ENCODE data around the gene CFAP61. TPM values are rescaled to one million over a fixed set of nuclear protein-coding genes. Genes with fewer than 3 reads are reported as not detected.
A peak's percentile ranks its signal among the peaks of the same experiment; 100 is the strongest.
"Not testable (repeated sequence)": the region's sequence is repeated elsewhere in the genome, so short reads cannot be mapped to it uniquely, and the experiment has no call there.

The CFAP61 gene
- total and polyA plus RNA-seq, 2 experiments from 2014 or later, result 1.0 TPM; not detected in 1

- Histone ChIP-seq H3K79me2 (no peaks in the 10 kb centered on the region), H3K4me2 (no peak overlapping the region), H3K4me3 (no peak overlapping the region), H3K27me3 (no peaks in the 10 kb centered on the region), H3K36me3 (replicated peaks; ENCODE audit: insufficient read depth, low read depth) (no peaks in the 10 kb centered on the region), H2AFZ (no peak overlapping the region), H4K20me1 (ENCODE audit: insufficient read depth, poor library complexity, severe bottlenecking) (no peaks in the 10 kb centered on the region), H3K27ac (no peak overlapping the region), H3K9me2 (replicated peaks; ENCODE audit: insufficient read depth) (no peaks in the 10 kb centered on the region), H3K4me1 (ENCODE audit: insufficient read depth) (no peaks in the 10 kb centered on the region), H3K9me3 (ENCODE audit: low read depth) (no peaks in the 10 kb centered on the region)
- 46% methylated on average over 11 of the region's 11 CpGs for WGBS (ENCODE audit: low lambda C conversion rate, missing lambda C conversion rate)
- DNase-seq (ENCODE audit: low spot score), result peak; percentile 70
- no peak for TF ChIP-seq EZH2 (IDR thresholded peaks at IDR 0.05; ENCODE audit: borderline replicate concordance)
- peak; percentile 64 for TF ChIP-seq CTCF (IDR thresholded peaks at IDR 0.05; ENCODE audit: poor library complexity)
These were observed 185.0 kb downstream of the CFAP61 start for GRCh38 chr20:20237093-20237959.

GRCh38 chr20:20241976-20242375 is 189.6 kb downstream of the CFAP61 start:
- Histone ChIP-seq H3K79me2 (no peaks in the 10 kb centered on the region), H3K4me1 (ENCODE audit: insufficient read depth) (no peaks in the 10 kb centered on the region), H3K9me2 (replicated peaks; ENCODE audit: insufficient read depth) (no peaks in the 10 kb centered on the region), H3K4me3 (no peak overlapping the region), H3K27ac (no peak overlapping the region), H4K20me1 (ENCODE audit: insufficient read depth, poor library complexity, severe bottlenecking) (no peaks in the 10 kb centered on the region), H3K4me2 (no peak overlapping the region), H3K9me3 (ENCODE audit: low read depth) (no peaks in the 10 kb centered on the region), H3K36me3 (replicated peaks; ENCODE audit: insufficient read depth, low read depth) (no peaks in the 10 kb centered on the region), H2AFZ (no peak overlapping the region), H3K27me3 (no peaks in the 10 kb centered on the region)
- 58% methylated on average over 1 of the region's 1 CpG for WGBS (ENCODE audit: low lambda C conversion rate, missing lambda C conversion rate)
- TF ChIP-seq EZH2 (IDR thresholded peaks at IDR 0.05; ENCODE audit: borderline replicate concordance) (no peak), EZH2phosphoT487 (IDR thresholded peaks at IDR 0.05; ENCODE audit: low read depth, severe bottlenecking, unreplicated experiment) (no peak)
- DNase-seq (ENCODE audit: low spot score), result no peak

- not testable (repeated sequence) for H3K9me3 ChIP-seq (ENCODE audit: low read depth); H3K4me3 ChIP-seq; H2AFZ ChIP-seq; H3K4me1 ChIP-seq (ENCODE audit: insufficient read depth); H3K27me3 ChIP-seq; H3K79me2 ChIP-seq; H3K4me2 ChIP-seq; H4K20me1 ChIP-seq (ENCODE audit: insufficient read depth, poor library complexity, severe bottlenecking); H3K36me3 ChIP-seq (replicated peaks; ENCODE audit: insufficient read depth, low read depth); H3K27ac ChIP-seq; H3K9me2 ChIP-seq (replicated peaks; ENCODE audit: insufficient read depth); DNase-seq (ENCODE audit: low spot score)
- 94% methylated on average over 1 of the region's 1 CpG for WGBS (ENCODE audit: low lambda C conversion rate, missing lambda C conversion rate)
These were observed 192.1 kb downstream of the CFAP61 start for GRCh38 chr20:20244384-20244783.

- Histone ChIP-seq H3K36me3 (replicated peaks; ENCODE audit: insufficient read depth, low read depth) (no peaks in the 10 kb centered on the region), H3K4me2 (no peak overlapping the region), H3K27me3 (no peaks in the 10 kb centered on the region), H3K4me3 (no peak overlapping the region), H3K9me3 (ENCODE audit: low read depth) (no peaks in the 10 kb centered on the region), H3K9me2 (replicated peaks; ENCODE audit: insufficient read depth) (no peaks in the 10 kb centered on the region), H3K27ac (no peak overlapping the region), H2AFZ (no peak overlapping the region), H3K4me1 (ENCODE audit: insufficient read depth) (no peaks in the 10 kb centered on the region), H4K20me1 (ENCODE audit: insufficient read depth, poor library complexity, severe bottlenecking) (no peaks in the 10 kb centered on the region), H3K79me2 (no peaks in the 10 kb centered on the region)
- DNase-seq (ENCODE audit: low spot score), result no peak
- 84% methylated on average over 15 of the region's 15 CpGs for WGBS (ENCODE audit: low lambda C conversion rate, missing lambda C conversion rate)
- TF ChIP-seq EZH2 (IDR thresholded peaks at IDR 0.05; ENCODE audit: borderline replicate concordance) (no peak), CTCF (IDR thresholded peaks at IDR 0.05; ENCODE audit: poor library complexity) (no peak), EZH2phosphoT487 (IDR thresholded peaks at IDR 0.05; ENCODE audit: low read depth, severe bottlenecking, unreplicated experiment) (no peak)
These were observed 194.8 kb downstream of the CFAP61 start for GRCh38 chr20:20246996-20247633.
